H1 (cell line): ENCODE measurements around the gene CHST8. TPM values are rescaled to one million over a fixed set of nuclear protein-coding genes. Genes with fewer than 3 reads are reported as not detected.

Source experiments
- ASH2L ChIP-seq: fragments of 200-600, 300-600 bp; sonication (generic); IDR thresholded peaks from one replicate; pipeline ENCODE4 v1.7.1; 2017; ENCODE audit warnings: low read length
- BACH1 ChIP-seq: IDR thresholded peaks from 2 replicates; pipeline ENCODE4 v1.6.1; 2012; ENCODE audit warnings: low read length, improper control_type of control experiment
- CHD1 ChIP-seq: IDR thresholded peaks from 2 replicates; pipeline ENCODE4 v1.6.1; 2012; ENCODE audit warnings: low read depth, low read length, improper control_type of control experiment
- CHD7 ChIP-seq: fragments of 300-600 bp; sonication (generic); IDR thresholded peaks from 2 replicates; pipeline ENCODE4 v1.7.1; 2012; ENCODE audit warnings: low read length, moderate library complexity, mild to moderate bottlenecking, inconsistent platforms; ENCODE audit not compliant: insufficient replicate concordance
- CREB1 ChIP-seq: IDR thresholded peaks from 2 replicates; pipeline ENCODE4 v1.6.1; 2012; ENCODE audit warnings: inconsistent platforms
- EGR1 ChIP-seq: IDR thresholded peaks from 2 replicates; pipeline ENCODE4 v1.6.1; 2011; ENCODE audit warnings: low read depth, low read length, borderline replicate concordance
- EP300 ChIP-seq, 2 experiments: IDR thresholded peaks; 1 replicate in 1 of 2; 2 replicates in 1 of 2; pipeline ENCODE4 v1.6.1; 2011 to 2012; ENCODE audit warnings: low read depth in 2 of 2, low read length in 2 of 2, mild to moderate bottlenecking in 2 of 2, borderline replicate concordance in 1 of 2, inconsistent platforms in 1 of 2, moderate library complexity in 1 of 2
- GABPA ChIP-seq: IDR thresholded peaks from 2 replicates; pipeline ENCODE4 v1.6.1; 2011; ENCODE audit warnings: mild to moderate bottlenecking, low read length, moderate library complexity, borderline replicate concordance; ENCODE audit not compliant: insufficient read depth
- NANOG ChIP-seq: IDR thresholded peaks from 2 replicates; pipeline ENCODE4 v1.6.1; 2011; ENCODE audit warnings: low read length, low read depth, mild to moderate bottlenecking, inconsistent platforms; ENCODE audit not compliant: insufficient read depth, poor library complexity, severe bottlenecking
- POLR2A ChIP-seq, 2 experiments: IDR thresholded peaks; 1 replicate in 1 of 2; 2 replicates in 1 of 2; pipeline ENCODE4 v1.6.1; 2011; ENCODE audit warnings: low read depth in 2 of 2, low read length in 2 of 2, mild to moderate bottlenecking in 2 of 2; ENCODE audit errors: control extremely low read depth in 1 of 2
- SIN3A ChIP-seq, 2 experiments: IDR thresholded peaks in 1 of 2; conservative IDR thresholded peaks in 1 of 2; 2 replicates each; pipeline ENCODE4 v1.6.1; 2011 to 2012; ENCODE audit warnings: low read length in 2 of 2, improper control_type of control experiment in 1 of 2, low read depth in 1 of 2, mild to moderate bottlenecking in 1 of 2
- SIX5 ChIP-seq: IDR thresholded peaks from 2 replicates; pipeline ENCODE4 v1.6.1; 2011; ENCODE audit warnings: mild to moderate bottlenecking, low read depth, low read length
- SP1 ChIP-seq: IDR thresholded peaks from 2 replicates; pipeline ENCODE4 v1.6.1; 2011; ENCODE audit warnings: low read depth, low read length
- polyA plus RNA-seq, 7 experiments: library from polyadenylated mRNA; depleted of rRNA in 3 of 7; stranded (reverse) in 5 of 7; unstranded in 2 of 7; fragments of >200 nt in 5 of 7; fragments of 200-250 nt in 2 of 7; gene quantifications; 1 replicate in 5 of 7; 2 replicates in 1 of 7; 4 replicates in 1 of 7; pipeline versions ENCODE4 v1.2.1 to v1.2.3, GENCODE V29; 2011 to 2013; ENCODE audit warnings: missing spikeins in 2 of 7, mixed read lengths in 2 of 7
- total RNA-seq: library from RNA; stranded (reverse); fragmentation: NEBNext Ultra II Directional; extraction: Animal tissue kit (Norgen Biotek cat#: 25700); gene quantifications from 2 replicates; pipeline ENCODE4 v1.2.1, GENCODE V29; 2021

Gene CHST8
- total and polyA plus RNA-seq, 2 of the 8 experiments (the other 6 are each of a cell fraction or from before 2014, with no cell fraction given), result 10.8 to 28.2 TPM

- TF ChIP-seq CHD7 (no peak), CREB1 (no peak), SP1 (no peak), SIN3A (conservative IDR thresholded peaks at IDR 0.05 in 1 of 2, IDR thresholded peaks at IDR 0.05 in 1 of 2; ENCODE audit: low read depth in 1 of 2, low read length in 2 of 2) (no peak), GABPA (no peak), POLR2A (IDR thresholded peaks at IDR 0.05; ENCODE audit: control extremely low read depth in 1 of 2, low read depth in 2 of 2, low read length in 2 of 2) (no peak), CHD1 (no peak), SIX5 (no peak), BACH1 (no peak), NANOG (no peak), ASH2L (no peak), EP300 (IDR thresholded peaks at IDR 0.05; ENCODE audit: borderline replicate concordance in 1 of 2, low read depth in 2 of 2, low read length in 2 of 2) (no peak), EGR1 (no peak)
Observed at GRCh38 chr19:33759356-33759755, 137.6 kb downstream of the CHST8 start (continued).
